Measurements from ENCODE around the gene GKN2.

The GKN2 gene

DNA sequence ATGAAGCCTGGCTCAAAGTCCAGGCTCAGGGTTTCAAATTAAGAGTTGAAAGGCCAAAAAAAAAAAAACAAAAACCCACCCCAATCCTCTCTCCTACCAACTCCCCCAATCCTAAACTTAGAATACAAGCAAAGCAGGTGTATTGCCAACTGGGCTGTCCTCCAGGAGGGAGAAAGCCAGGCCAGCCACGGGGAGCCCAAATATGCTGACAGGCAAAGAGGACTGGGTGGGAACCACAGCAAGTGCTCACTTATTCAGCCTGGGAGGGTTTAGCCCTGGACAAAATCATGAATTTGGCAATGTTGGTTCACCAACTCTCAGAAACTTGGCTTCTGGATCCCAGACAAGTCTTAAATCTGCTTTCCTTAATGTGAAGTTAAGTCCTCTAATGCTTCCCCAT is 36.5 kb downstream of the GKN2 start:
- no peak overlapping the region for H3K4me3 ChIP-seq (ENCODE audit: low read depth, low read length)
- H3K9me3 ChIP-seq (ENCODE audit: control insufficient read depth, insufficient read depth, low read depth, low read length), result no peaks in the 10 kb centered on the region
- H3K27ac ChIP-seq (ENCODE audit: extremely low read depth, low read depth, low read length), result no peak overlapping the region
- H3K4me1 ChIP-seq (ENCODE audit: control insufficient read depth, insufficient read depth, low read length), result no peaks in the 10 kb centered on the region
- H3K36me3 ChIP-seq (ENCODE audit: control insufficient read depth in 2 of 2, insufficient read depth in 1 of 2, low read length in 2 of 2), result no peaks in the 10 kb centered on the region
- POLR2A ChIA-PET, result no interaction called here
- CTCF ChIA-PET, result interaction anchor here (0.7 kb wide), 1 partner anchor 165 kb away, joined by 3 read pairs; no protein-coding TSS in a partner anchor
- TF ChIP-seq HOXD13 (CRISPR knock-in tag; IDR thresholded peaks at IDR 0.05; ENCODE audit: borderline replicate concordance), result no peak
- no peak for TF ChIP-seq ZNF350 (tag by site-specific recombination; IDR thresholded peaks at IDR 0.05)
- no peak for TF ChIP-seq ZXDB (tag by site-specific recombination; IDR thresholded peaks at IDR 0.05)
- TF ChIP-seq ZNF311 (tag by site-specific recombination; IDR thresholded peaks at IDR 0.05; ENCODE audit: borderline replicate concordance), result no peak
- TF ChIP-seq, protein P1, sequence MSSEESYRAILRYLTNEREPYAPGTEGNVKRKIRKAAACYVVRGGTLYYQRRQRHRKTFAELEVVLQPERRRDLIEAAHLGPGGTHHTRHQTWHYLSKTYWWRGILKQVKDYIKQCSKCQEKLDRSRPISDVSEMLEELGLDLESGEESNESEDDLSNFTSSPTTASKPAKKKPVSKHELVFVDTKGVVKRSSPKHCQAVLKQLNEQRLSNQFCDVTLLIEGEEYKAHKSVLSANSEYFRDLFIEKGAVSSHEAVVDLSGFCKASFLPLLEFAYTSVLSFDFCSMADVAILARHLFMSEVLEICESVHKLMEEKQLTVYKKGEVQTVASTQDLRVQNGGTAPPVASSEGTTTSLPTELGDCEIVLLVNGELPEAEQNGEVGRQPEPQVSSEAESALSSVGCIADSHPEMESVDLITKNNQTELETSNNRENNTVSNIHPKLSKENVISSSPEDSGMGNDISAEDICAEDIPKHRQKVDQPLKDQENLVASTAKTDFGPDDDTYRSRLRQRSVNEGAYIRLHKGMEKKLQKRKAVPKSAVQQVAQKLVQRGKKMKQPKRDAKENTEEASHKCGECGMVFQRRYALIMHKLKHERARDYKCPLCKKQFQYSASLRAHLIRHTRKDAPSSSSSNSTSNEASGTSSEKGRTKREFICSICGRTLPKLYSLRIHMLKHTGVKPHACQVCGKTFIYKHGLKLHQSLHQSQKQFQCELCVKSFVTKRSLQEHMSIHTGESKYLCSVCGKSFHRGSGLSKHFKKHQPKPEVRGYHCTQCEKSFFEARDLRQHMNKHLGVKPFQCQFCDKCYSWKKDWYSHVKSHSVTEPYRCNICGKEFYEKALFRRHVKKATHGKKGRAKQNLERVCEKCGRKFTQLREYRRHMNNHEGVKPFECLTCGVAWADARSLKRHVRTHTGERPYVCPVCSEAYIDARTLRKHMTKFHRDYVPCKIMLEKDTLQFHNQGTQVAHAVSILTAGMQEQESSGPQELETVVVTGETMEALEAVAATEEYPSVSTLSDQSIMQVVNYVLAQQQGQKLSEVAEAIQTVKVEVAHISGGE (tag by site-specific recombination; conservative IDR thresholded peaks at IDR 0.05; ENCODE audit: low read depth), result no peak
- TF ChIP-seq ZNF324 (tag by site-specific recombination; IDR thresholded peaks at IDR 0.05), result no peak
- TF ChIP-seq OSR2 (tag by site-specific recombination; IDR thresholded peaks at IDR 0.05), result no peak
- TF ChIP-seq MEIS1 (CRISPR knock-in tag; IDR thresholded peaks at IDR 0.05; ENCODE audit: borderline replicate concordance), result no peak
- no peak for TF ChIP-seq ZNF558 (tag by site-specific recombination; IDR thresholded peaks at IDR 0.05)
- TF ChIP-seq ZNF10 (tag by site-specific recombination; IDR thresholded peaks at IDR 0.05), result no peak
- TF ChIP-seq WT1 (tag by site-specific recombination; IDR thresholded peaks at IDR 0.05), result no peak
- no peak for TF ChIP-seq ZNF266 (tag by site-specific recombination; IDR thresholded peaks at IDR 0.05; ENCODE audit: low read depth)
- no peak for TF ChIP-seq ZNF354C (tag by site-specific recombination; IDR thresholded peaks at IDR 0.05; ENCODE audit: borderline replicate concordance, low read depth)
- no peak for TF ChIP-seq ZNF132 (tag by site-specific recombination; IDR thresholded peaks at IDR 0.05; ENCODE audit: borderline replicate concordance)
- TF ChIP-seq SP3 (tag by site-specific recombination; IDR thresholded peaks at IDR 0.05), result no peak
- TF ChIP-seq REPIN1 (tag by site-specific recombination; IDR thresholded peaks at IDR 0.05; ENCODE audit: low read depth), result no peak
- no peak for TF ChIP-seq OVOL3 (tag by site-specific recombination; IDR thresholded peaks at IDR 0.05)
- no peak for TF ChIP-seq ZNF510 (tag by site-specific recombination; IDR thresholded peaks at IDR 0.05; ENCODE audit: insufficient replicate concordance)
- no peak for TF ChIP-seq ZNF776 (tag by site-specific recombination; IDR thresholded peaks at IDR 0.05; ENCODE audit: borderline replicate concordance)

DNA sequence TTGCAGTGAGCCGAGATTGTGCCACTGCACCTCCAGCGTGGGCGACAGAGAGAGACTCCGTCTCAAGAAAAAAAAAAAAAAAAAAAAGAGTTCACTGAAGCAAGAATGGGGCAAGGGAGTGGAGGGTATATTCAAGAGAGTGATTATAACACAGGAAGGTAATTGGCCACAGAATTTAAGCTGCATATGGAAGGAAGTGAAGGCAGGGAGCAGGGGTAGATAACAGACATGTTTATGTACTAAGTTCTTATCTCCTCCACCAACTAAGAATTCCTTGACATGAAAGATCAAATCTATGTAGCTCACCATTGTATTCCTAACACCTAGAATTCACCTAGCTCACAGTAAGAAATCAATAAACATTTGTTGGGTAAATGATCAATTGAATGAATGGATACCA is 37.3 kb downstream of the GKN2 start:
- POLR2A ChIA-PET, result no interaction called here
- CTCF ChIA-PET, result interaction anchor here (0.6 to 1.6 kb wide), 5 partner anchors 15 to 451 kb away, joined by 3 to 4 read pairs (median 3); no protein-coding TSS in a partner anchor
- Histone ChIP-seq H3K9me3 (ENCODE audit: control insufficient read depth, insufficient read depth, low read depth, low read length) (no peaks in the 10 kb centered on the region), H3K27ac (ENCODE audit: extremely low read depth, low read depth, low read length) (no peak overlapping the region), H3K4me3 (ENCODE audit: low read depth, low read length) (no peak overlapping the region), H3K36me3 (ENCODE audit: control insufficient read depth in 2 of 2, insufficient read depth in 1 of 2, low read length in 2 of 2) (no peaks in the 10 kb centered on the region), H3K4me1 (ENCODE audit: control insufficient read depth, insufficient read depth, low read length) (no peaks in the 10 kb centered on the region)
- TF ChIP-seq ZNF2 (tag by site-specific recombination; IDR thresholded peaks at IDR 0.05) (no peak), ZNF16 (tag by site-specific recombination; IDR thresholded peaks at IDR 0.05; ENCODE audit: low read depth) (no peak), KLF7 (tag by site-specific recombination; IDR thresholded peaks at IDR 0.05; ENCODE audit: borderline replicate concordance) (no peak), ZNF394 (tag by site-specific recombination; IDR thresholded peaks at IDR 0.05; ENCODE audit: borderline replicate concordance) (no peak), ZXDB (tag by site-specific recombination; IDR thresholded peaks at IDR 0.05) (no peak), ZNF610 (tag by site-specific recombination; IDR thresholded peaks at IDR 0.05; ENCODE audit: borderline replicate concordance) (no peak), KLF16 (tag by site-specific recombination; IDR thresholded peaks at IDR 0.05) (no peak)
- TF ChIP-seq, protein P2, sequence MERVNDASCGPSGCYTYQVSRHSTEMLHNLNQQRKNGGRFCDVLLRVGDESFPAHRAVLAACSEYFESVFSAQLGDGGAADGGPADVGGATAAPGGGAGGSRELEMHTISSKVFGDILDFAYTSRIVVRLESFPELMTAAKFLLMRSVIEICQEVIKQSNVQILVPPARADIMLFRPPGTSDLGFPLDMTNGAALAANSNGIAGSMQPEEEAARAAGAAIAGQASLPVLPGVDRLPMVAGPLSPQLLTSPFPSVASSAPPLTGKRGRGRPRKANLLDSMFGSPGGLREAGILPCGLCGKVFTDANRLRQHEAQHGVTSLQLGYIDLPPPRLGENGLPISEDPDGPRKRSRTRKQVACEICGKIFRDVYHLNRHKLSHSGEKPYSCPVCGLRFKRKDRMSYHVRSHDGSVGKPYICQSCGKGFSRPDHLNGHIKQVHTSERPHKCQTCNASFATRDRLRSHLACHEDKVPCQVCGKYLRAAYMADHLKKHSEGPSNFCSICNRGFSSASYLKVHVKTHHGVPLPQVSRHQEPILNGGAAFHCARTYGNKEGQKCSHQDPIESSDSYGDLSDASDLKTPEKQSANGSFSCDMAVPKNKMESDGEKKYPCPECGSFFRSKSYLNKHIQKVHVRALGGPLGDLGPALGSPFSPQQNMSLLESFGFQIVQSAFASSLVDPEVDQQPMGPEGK (tag by site-specific recombination; IDR thresholded peaks at IDR 0.05), result no peak
- TF ChIP-seq, protein P3, sequence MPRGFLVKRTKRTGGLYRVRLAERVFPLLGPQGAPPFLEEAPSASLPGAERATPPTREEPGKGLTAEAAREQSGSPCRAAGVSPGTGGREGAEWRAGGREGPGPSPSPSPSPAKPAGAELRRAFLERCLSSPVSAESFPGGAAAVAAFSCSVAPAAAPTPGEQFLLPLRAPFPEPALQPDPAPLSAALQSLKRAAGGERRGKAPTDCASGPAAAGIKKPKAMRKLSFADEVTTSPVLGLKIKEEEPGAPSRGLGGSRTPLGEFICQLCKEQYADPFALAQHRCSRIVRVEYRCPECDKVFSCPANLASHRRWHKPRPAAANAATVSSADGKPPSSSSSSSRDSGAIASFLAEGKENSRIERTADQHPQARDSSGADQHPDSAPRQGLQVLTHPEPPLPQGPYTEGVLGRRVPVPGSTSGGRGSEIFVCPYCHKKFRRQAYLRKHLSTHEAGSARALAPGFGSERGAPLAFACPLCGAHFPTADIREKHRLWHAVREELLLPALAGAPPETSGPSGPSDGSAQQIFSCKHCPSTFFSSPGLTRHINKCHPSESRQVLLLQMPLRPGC (tag by site-specific recombination; IDR thresholded peaks at IDR 0.05), result no peak
- TF ChIP-seq, protein P4, sequence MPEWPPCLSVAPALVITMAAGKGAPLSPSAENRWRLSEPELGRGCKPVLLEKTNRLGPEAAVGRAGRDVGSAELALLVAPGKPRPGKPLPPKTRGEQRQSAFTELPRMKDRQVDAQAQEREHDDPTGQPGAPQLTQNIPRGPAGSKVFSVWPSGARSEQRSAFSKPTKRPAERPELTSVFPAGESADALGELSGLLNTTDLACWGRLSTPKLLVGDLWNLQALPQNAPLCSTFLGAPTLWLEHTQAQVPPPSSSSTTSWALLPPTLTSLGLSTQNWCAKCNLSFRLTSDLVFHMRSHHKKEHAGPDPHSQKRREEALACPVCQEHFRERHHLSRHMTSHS (tag by site-specific recombination; IDR thresholded peaks at IDR 0.05), result no peak
- TF ChIP-seq, protein P5, sequence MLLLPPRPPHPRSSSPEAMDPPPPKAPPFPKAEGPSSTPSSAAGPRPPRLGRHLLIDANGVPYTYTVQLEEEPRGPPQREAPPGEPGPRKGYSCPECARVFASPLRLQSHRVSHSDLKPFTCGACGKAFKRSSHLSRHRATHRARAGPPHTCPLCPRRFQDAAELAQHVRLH (tag by site-specific recombination; IDR thresholded peaks at IDR 0.05), result no peak
